Measurements from ENCODE around the gene CD8A.

- TF ChIP-seq CTCF (IDR thresholded peaks at IDR 0.05) (no peak), POLR2AphosphoS5 (IDR thresholded peaks at IDR 0.05) (no peak), POLR2A (IDR thresholded peaks at IDR 0.05; ENCODE audit: low read depth) (no peak), EP300 (IDR thresholded peaks at IDR 0.05) (no peak)
Measured at GRCh38 chr2:86789687-86790133, 1.0 kb downstream of the CD8A start.

All from esophagus muscularis mucosa (tissue), 4 donors.